HUES6 (cell line): ENCODE data around the gene GRIN1.

Experiments
- H3K27ac ChIP-seq: 2 replicates; pipeline ENCODE4 v1.7.0; 2013; ENCODE audit warnings: low read depth, mild to moderate bottlenecking, low read length, inconsistent platforms
- H3K27me3 ChIP-seq: 2 replicates; pipeline ENCODE4 v1.6.1; 2013; ENCODE audit warnings: low read length; ENCODE audit not compliant: control insufficient read depth, insufficient read depth
- H3K36me3 ChIP-seq: 2 replicates; pipeline ENCODE4 v1.6.1; 2013; ENCODE audit warnings: low read length; ENCODE audit not compliant: control insufficient read depth, insufficient read depth
- H3K4me1 ChIP-seq: 2 replicates; pipeline ENCODE4 v1.6.1; 2013; ENCODE audit warnings: low read length; ENCODE audit not compliant: control insufficient read depth, insufficient read depth
- H3K4me3 ChIP-seq: 2 replicates; pipeline ENCODE4 v1.5.1; 2013; ENCODE audit warnings: low read depth, low read length
- H3K9ac ChIP-seq: one replicate; pipeline ENCODE4 v1.6.1; 2013; ENCODE audit warnings: mild to moderate bottlenecking, low read length
- H3K9me3 ChIP-seq: 2 replicates; pipeline ENCODE4 v1.6.1; 2013; ENCODE audit warnings: low read depth, low read length; ENCODE audit not compliant: control insufficient read depth, insufficient read depth

The GRIN1 gene

DNA sequence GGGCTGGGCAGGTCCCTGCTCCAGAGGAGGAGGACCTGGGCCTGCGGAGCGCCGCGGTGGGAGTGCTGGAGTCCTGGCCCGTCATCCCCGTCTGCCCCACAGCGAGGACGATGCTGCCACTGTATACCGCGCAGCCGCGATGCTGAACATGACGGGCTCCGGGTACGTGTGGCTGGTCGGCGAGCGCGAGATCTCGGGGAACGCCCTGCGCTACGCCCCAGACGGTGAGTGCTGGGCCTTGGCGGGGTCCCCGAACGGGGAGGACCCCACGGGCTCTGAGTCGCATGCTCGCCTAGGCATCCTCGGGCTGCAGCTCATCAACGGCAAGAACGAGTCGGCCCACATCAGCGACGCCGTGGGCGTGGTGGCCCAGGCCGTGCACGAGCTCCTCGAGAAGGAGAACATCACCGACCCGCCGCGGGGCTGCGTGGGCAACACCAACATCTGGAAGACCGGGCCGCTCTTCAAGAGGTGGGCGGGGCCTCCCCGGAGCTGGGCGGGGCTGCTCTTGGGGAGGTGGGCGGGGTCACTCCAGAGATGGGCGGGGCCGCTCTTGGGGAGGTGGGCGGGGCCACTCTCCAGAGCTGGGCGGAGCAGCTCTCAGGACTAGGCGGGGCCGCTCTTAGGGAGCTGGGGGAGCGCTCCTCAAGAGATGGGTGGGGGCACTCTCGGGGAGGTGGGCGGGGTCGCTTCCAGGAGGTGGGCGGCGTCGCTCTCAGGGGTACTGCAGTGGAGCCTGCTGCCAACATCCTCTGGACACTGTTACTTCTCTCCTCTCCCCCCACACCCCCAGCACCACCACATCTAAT is 17.8 kb downstream of the GRIN1 start:
- Histone ChIP-seq H3K9ac (no peak overlapping the region), H3K9me3 (peaks cover 7% of the 10 kb centered on the region; the same call in 1 of the 2 replicates), H3K4me1 (peaks cover 6% of the 10 kb centered on the region; the same call in 1 of the 2 replicates), H3K36me3 (no peaks in the 10 kb centered on the region), H3K4me3 (peak overlapping the region; percentile 64), H3K27ac (no peak overlapping the region), H3K27me3 (peaks cover 72% of the 10 kb centered on the region)

DNA sequence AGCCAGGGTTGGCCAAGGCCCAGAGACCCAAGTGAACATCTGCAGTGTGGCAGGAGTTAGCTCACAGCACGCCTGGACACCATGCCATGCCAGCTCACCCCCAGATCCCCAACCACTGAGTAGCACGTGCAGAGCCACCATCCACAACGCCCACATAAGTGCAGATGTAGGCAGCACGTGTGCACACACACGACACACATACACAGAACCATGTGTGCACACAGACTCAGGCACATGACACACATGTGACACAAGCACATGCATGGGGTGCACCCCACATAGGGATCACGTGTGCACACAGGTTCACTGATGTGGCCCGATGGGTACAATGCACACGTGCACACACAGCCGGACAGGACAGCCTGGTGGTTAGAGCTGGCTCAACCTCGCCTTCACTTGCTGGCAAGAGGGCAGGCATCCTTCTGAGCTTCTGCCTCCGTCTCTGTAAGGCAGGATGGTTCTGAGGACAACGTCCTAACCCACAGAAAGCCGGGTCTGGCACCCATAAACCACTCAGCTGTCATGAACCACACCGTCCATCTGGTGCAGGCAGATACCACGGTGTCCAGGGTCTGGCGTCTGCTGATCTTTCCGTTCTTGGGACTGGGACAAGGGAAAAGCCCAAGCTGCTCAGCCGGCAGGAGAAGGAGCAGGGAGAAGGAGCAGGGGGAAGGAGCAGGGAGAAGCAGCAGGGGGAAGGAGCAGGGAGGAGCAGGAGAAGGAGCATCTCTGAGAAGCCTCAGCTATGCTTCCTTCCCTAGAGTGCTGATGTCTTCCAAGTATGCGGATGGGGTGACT is 18.9 kb downstream of the GRIN1 start:
- Histone ChIP-seq H3K27ac (no peak overlapping the region), H3K9me3 (peaks cover 6% of the 10 kb centered on the region; the same call in 1 of the 2 replicates), H3K4me3 (no peak overlapping the region), H3K4me1 (peaks cover 6% of the 10 kb centered on the region; the same call in 1 of the 2 replicates), H3K36me3 (no peaks in the 10 kb centered on the region), H3K27me3 (peaks cover 82% of the 10 kb centered on the region), H3K9ac (no peak overlapping the region)

DNA sequence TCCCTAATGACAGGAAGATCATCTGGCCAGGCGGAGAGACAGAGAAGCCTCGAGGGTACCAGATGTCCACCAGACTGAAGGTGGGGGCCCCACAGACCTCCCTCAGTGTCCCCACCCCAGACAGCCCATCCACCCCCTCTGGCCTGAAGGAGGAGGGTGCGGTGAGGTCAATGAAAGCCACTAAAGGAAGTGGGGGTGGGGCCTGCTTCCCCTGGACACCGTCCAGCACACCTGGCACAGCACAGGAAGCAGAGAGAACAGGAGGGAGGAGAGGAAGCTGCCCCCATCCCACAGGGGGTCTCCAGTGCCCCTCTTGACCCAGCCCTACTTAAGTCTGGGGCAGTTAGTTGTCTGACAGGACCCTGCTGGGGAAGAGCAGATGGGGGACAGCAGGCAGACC is 19.7 kb downstream of the GRIN1 start:
- Histone ChIP-seq H3K4me1 (peaks cover 6% of the 10 kb centered on the region; the same call in 1 of the 2 replicates), H3K4me3 (no peak overlapping the region), H3K9ac (no peak overlapping the region), H3K27me3 (peaks cover 90% of the 10 kb centered on the region), H3K36me3 (no peaks in the 10 kb centered on the region), H3K9me3 (no peaks in the 10 kb centered on the region), H3K27ac (no peak overlapping the region)

DNA sequence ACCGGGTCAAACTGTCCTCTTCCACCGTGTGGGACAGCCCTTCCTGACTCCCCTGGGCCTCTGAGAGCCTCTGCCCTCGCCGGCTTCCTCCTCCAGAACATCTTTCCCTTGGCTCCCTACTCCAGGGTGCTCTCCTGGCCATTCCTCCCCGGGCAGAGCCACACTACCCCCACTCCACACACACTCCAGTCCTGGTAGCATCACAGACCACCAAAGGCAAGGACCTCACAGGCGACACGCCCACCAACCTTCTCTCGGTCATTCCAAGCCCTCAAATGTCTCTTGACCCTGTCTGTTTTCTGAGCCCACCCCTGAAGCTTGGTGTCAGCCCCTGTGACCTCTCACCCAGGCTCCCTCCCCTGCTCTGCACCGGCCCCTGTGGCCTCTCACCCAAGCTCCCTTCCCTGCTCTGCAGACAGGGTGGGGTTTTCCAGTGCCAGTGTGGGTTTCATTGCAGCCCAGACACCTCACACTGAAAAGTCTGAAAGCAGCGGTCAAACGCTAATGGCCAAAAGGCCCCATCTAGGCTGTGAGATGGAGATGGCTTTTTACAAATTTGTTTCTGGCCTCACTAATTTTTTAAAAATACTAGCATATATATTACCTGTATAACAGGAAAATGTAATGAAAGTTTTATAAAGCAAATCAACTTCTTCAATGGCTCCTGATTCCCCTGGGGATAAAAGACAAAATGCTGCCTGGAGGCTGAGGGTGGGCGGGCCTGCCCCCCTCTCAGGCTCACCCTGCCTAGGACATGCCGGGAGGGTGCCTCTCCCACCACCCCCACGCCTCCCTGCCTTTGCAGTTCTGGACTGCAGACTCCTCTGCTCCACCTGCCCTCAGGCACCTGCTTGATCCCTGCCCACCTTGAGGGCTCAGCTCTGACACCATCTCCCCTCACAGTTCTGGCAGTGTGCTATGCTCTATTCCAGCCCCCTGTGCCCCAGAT is 20.4 kb downstream of the GRIN1 start:
- Histone ChIP-seq H3K9me3 (no peaks in the 10 kb centered on the region), H3K4me1 (peaks cover 6% of the 10 kb centered on the region; the same call in 1 of the 2 replicates), H3K36me3 (no peaks in the 10 kb centered on the region), H3K27me3 (peaks cover 98% of the 10 kb centered on the region), H3K27ac (no peak overlapping the region), H3K9ac (no peak overlapping the region), H3K4me3 (no peak overlapping the region)

DNA sequence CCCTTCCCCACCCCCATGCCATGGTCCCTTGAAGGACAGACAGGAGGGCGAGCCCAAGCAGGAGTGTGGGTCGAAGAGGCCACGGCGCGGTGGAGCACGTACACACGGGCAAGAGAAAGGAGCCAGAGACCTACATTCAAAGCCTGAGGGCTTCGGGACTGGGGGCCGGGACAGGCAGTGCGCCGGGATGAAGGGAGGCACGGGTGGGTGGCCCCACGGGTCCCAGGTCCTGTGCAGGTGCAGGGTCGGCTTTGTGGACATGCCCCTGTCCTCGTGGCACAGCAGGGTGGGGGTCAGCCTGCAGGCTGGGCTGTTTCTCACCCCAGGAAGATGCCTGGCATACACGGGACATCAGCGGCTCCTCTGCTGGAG is 21.1 kb downstream of the GRIN1 start:
- Histone ChIP-seq H3K36me3 (no peaks in the 10 kb centered on the region), H3K4me3 (no peak overlapping the region), H3K9ac (no peak overlapping the region), H3K27ac (no peak overlapping the region), H3K4me1 (peaks cover 6% of the 10 kb centered on the region; the same call in 1 of the 2 replicates), H3K27me3 (peaks cover 99% of the 10 kb centered on the region), H3K9me3 (no peaks in the 10 kb centered on the region)

DNA sequence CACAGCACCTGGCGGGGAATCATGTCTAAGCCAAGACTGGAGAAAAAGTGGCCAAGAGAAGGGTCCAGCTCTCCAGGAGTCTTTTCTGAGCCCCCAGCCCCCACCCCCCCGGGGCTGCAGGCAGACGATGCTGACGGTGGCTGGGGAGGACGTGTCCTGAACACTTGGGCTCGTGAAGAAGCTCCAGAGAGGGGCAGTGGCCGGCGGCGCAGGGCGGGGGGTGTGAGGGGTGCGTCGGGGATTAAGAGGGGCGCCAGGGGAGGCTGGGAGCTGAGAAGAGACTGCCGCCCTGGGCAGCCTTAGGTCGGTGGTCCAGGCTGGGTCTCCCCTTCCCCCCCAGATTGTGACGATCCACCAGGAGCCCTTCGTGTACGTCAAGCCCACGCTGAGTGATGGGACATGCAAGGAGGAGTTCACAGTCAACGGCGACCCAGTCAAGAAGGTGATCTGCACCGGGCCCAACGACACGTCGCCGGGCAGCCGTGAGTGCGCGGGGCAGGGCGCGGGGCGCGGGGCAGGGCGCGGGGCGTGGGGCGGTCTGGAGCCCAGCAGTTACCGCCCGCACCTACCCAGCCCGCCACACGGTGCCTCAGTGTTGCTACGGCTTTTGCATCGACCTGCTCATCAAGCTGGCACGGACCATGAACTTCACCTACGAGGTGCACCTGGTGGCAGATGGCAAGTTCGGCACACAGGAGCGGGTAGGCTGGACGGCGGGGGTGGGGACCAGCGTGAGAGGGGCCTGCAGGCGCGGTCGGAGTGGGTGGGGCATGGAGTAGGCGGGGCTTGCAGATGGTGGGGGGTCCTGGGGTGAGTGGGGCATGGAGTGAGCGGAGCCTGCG is 22.0 kb downstream of the GRIN1 start:
- Histone ChIP-seq H3K36me3 (no peaks in the 10 kb centered on the region), H3K4me3 (peak overlapping the region; percentile 46), H3K27ac (no peak overlapping the region), H3K27me3 (peaks cover 99% of the 10 kb centered on the region), H3K9me3 (no peaks in the 10 kb centered on the region), H3K9ac (no peak overlapping the region), H3K4me1 (peaks cover 6% of the 10 kb centered on the region; the same call in 1 of the 2 replicates)

DNA sequence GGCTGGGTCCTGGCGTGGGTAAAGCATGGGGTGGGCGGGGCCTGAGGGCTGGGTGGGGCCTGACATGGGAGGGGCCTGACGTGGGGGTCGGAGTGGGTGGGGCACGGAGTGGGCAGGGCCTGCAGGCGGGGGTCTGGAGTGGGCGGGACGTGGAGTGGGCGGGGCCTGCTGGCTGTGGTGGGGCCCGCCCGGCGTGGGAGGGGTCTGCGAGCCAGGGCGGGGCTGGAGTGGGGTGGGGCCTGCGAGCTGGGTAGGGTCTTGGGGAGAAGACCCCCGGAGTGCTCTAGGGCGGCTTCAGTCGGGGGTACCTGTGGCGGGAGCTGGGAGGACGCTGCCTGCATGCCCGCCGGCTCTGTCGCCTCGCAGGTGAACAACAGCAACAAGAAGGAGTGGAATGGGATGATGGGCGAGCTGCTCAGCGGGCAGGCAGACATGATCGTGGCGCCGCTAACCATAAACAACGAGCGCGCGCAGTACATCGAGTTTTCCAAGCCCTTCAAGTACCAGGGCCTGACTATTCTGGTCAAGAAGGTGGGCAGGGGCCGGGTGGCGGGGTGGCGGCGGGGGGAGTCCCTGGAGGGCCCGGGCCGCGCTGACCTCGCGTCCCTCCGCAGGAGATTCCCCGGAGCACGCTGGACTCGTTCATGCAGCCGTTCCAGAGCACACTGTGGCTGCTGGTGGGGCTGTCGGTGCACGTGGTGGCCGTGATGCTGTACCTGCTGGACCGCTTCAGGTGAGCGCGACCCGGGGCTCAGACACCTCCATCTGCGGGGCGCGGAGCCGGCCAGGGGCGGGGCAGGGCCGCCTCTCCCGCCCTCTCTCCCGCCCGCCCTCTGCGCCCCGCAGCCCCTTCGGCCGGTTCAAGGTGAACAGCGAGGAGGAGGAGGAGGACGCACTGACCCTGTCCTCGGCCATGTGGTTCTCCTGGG is 22.9 kb downstream of the GRIN1 start:
- Histone ChIP-seq H3K36me3 (no peaks in the 10 kb centered on the region), H3K27ac (no peak overlapping the region), H3K9me3 (no peaks in the 10 kb centered on the region), H3K4me3 (peak overlapping the region; percentile 63), H3K27me3 (peaks cover 99% of the 10 kb centered on the region), H3K9ac (no peak overlapping the region), H3K4me1 (peaks cover 3% of the 10 kb centered on the region; the same call in 1 of the 2 replicates)

DNA sequence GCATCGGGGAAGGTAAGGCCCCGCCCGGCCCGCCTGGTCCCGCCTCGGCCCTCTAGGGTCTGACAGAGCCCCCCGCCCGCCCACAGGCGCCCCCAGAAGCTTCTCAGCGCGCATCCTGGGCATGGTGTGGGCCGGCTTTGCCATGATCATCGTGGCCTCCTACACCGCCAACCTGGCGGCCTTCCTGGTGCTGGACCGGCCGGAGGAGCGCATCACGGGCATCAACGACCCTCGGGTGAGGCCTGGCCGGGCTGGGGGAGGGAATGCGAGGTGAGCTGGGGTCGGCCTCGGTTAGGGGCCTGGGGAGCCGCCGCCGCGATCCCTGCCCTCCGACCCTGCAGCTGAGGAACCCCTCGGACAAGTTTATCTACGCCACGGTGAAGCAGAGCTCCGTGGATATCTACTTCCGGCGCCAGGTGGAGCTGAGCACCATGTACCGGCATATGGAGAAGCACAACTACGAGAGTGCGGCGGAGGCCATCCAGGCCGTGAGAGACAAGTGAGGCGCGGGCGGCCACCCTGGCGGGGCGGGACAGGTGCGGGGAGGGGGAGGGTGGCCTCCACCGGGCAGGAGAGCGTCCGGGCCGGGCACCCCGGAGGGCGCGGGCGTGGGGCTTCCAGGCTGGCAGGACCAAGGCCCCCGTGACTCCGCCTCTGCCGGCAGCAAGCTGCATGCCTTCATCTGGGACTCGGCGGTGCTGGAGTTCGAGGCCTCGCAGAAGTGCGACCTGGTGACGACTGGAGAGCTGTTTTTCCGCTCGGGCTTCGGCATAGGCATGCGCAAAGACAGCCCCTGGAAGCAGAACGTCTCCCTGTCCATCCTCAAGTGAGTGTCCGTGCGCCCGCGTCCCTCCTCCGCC is 23.8 kb downstream of the GRIN1 start:
- Histone ChIP-seq H3K36me3 (no peaks in the 10 kb centered on the region), H3K27me3 (peaks cover 100% of the 10 kb centered on the region), H3K4me1 (no peaks in the 10 kb centered on the region), H3K9me3 (no peaks in the 10 kb centered on the region), H3K27ac (no peak overlapping the region), H3K4me3 (peak overlapping the region; percentile 63), H3K9ac (no peak overlapping the region)

DNA sequence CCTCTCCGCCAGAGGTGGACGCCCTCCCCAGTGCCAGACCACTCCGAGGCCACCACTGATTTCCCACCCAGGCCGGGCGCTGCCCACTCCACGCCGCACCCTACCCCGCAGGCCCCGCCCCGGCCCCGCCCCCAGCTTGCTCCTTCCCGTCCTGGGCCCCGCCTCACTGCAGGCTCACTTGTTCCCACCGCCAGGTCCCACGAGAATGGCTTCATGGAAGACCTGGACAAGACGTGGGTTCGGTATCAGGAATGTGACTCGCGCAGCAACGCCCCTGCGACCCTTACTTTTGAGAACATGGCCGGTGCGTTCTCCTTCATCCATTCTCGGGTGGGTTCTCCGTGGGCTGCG is 24.4 kb downstream of the GRIN1 start:
- Histone ChIP-seq H3K4me3 (peak overlapping the region; percentile 63), H3K9me3 (no peaks in the 10 kb centered on the region), H3K27ac (no peak overlapping the region), H3K27me3 (peaks cover 100% of the 10 kb centered on the region), H3K4me1 (no peaks in the 10 kb centered on the region), H3K9ac (no peak overlapping the region), H3K36me3 (no peaks in the 10 kb centered on the region)
